Subcutaneous adipose tissue (tissue), 4 donors: Measurements from ENCODE around the gene SPPL2C. TPM values are rescaled to one million over a fixed set of nuclear protein-coding genes. Genes with fewer than 3 reads are reported as not detected.

ENCODE experiments used
- CTCF ChIP-seq: fragments of 450-650 bp; IDR thresholded peaks from one replicate; pipeline ENCODE4 v1.5.1; 2016; ENCODE audit warnings: low read depth, mild to moderate bottlenecking, control low read depth, antibody characterized with exemption, moderate library complexity
- total RNA-seq, 4 donors: library from RNA; depleted of rRNA; stranded (reverse); fragments of >200 nt; gene quantifications; one replicate each; pipeline ENCODE4 v1.1.0, GENCODE V29; 2016

The SPPL2C gene
- total RNA-seq, 4 donors from 2014 or later, result not detected

GRCh38 chr17:45869676-45870341 lies 25.1 kb downstream of the SPPL2C start:
- no peak for TF ChIP-seq CTCF

GRCh38 chr17:45870342-45870974 lies 25.8 kb downstream of the SPPL2C start:
- no peak for TF ChIP-seq CTCF

GRCh38 chr17:45871718-45872117 lies 27.0 kb downstream of the SPPL2C start:
- no peak for TF ChIP-seq CTCF

- TF ChIP-seq CTCF, result no peak
Measured at GRCh38 chr17:45873728-45874127, 29.0 kb downstream of the SPPL2C start.

- TF ChIP-seq CTCF, result no peak
Measured at GRCh38 chr17:45874151-45874550, 29.5 kb downstream of the SPPL2C start.

GRCh38 chr17:45876539-45876938 lies 31.9 kb downstream of the SPPL2C start:
- TF ChIP-seq CTCF, result no peak

- TF ChIP-seq CTCF, result no peak
Measured at GRCh38 chr17:45877467-45877866, 32.8 kb downstream of the SPPL2C start.
